GM23338 (cell line): Measurements from ENCODE around the gene COL5A2. TPM values are rescaled to one million over a fixed set of nuclear protein-coding genes. Genes with fewer than 3 reads are reported as not detected.

ENCODE experiments used
- ATAC-seq: fragments of 200-7000 bp; cut with Tn5 transposase; 3 replicates; pipeline ENCODE4 v1.9.1; 2020
- DNase-seq: peaks from one replicate; pipeline ENCODE4 v3.0.0-alpha.2; 2015; ENCODE audit warnings: low spot score
- H2AFZ ChIP-seq: fragments of 200-600 bp; sonication (generic); 2 replicates; pipeline ENCODE4 v1.8.0; 2016; ENCODE audit warnings: antibody characterized with exemption, mild to moderate bottlenecking, moderate library complexity
- H3F3A ChIP-seq: fragments of 200-600 bp; sonication (generic); replicated peaks from 2 replicates; pipeline ENCODE4 v1.8.0; 2017; ENCODE audit warnings: antibody characterized with exemption, mixed run types, low read depth
- H3K27ac ChIP-seq: fragments of 200-600 bp; sonication (generic); 2 replicates; pipeline ENCODE4 v1.6.1; 2016; ENCODE audit warnings: low read depth
- H3K27me3 ChIP-seq: fragments of 200-600 bp; sonication (generic); 2 replicates; pipeline ENCODE4 v1.8.0; 2016; ENCODE audit warnings: mild to moderate bottlenecking, mixed run types, moderate library complexity; ENCODE audit not compliant: insufficient read depth
- H3K36me3 ChIP-seq: fragments of 200-600 bp; sonication (generic); 2 replicates; pipeline ENCODE4 v1.8.0; 2016; ENCODE audit warnings: mild to moderate bottlenecking; ENCODE audit not compliant: insufficient read depth
- H3K4me1 ChIP-seq: fragments of 200-600 bp; sonication (generic); 2 replicates; pipeline ENCODE4 v1.8.0; 2016; ENCODE audit warnings: mild to moderate bottlenecking, moderate library complexity; ENCODE audit not compliant: insufficient read depth
- H3K4me2 ChIP-seq: fragments of 200-600 bp; sonication (generic); 2 replicates; pipeline ENCODE4 v1.7.1; 2017; ENCODE audit warnings: mixed run types
- H3K4me3 ChIP-seq: fragments of 200-600 bp; sonication (generic); 2 replicates; pipeline ENCODE4 v1.6.1; 2016; ENCODE audit warnings: mixed run types
- H3K79me2 ChIP-seq: fragments of 200-600 bp; sonication (generic); replicated peaks from 2 replicates; pipeline ENCODE4 v1.8.0; 2017; ENCODE audit warnings: mild to moderate bottlenecking; ENCODE audit not compliant: insufficient read depth
- H3K9me2 ChIP-seq: fragments of 200-600 bp; sonication (generic); 2 replicates; pipeline ENCODE4 v1.8.0; 2017; ENCODE audit not compliant: insufficient read depth
- H4K20me1 ChIP-seq: fragments of 200-600 bp; sonication (generic); replicated peaks from 2 replicates; pipeline ENCODE4 v1.8.0; 2017; ENCODE audit warnings: mild to moderate bottlenecking; ENCODE audit not compliant: insufficient read depth
- H3K27ac Mint-ChIP-seq: 2 replicates; pipeline ENCODE4 v1.8.0; 2020; ENCODE audit warnings: inconsistent platforms, mild to moderate bottlenecking, moderate library complexity, mixed read lengths
- H3K27me3 Mint-ChIP-seq: 3 replicates; pipeline ENCODE4 v1.8.0; 2022; ENCODE audit warnings: low read depth, mild to moderate bottlenecking, moderate library complexity, mixed read lengths, inconsistent platforms; ENCODE audit not compliant: insufficient read depth, poor library complexity
- H3K36me3 Mint-ChIP-seq: 3 replicates; pipeline ENCODE4 v1.8.0; 2021; ENCODE audit warnings: low read depth, mild to moderate bottlenecking, inconsistent platforms, moderate library complexity, mixed read lengths
- H3K4me1 Mint-ChIP-seq: 3 replicates; pipeline ENCODE4 v1.8.0; 2020; ENCODE audit warnings: mild to moderate bottlenecking, inconsistent platforms, mixed read lengths
- H3K4me3 Mint-ChIP-seq: 3 replicates; pipeline ENCODE4 v1.8.0; 2021; ENCODE audit warnings: moderate library complexity, mild to moderate bottlenecking, inconsistent platforms, mixed read lengths
- H3K9me3 Mint-ChIP-seq: 3 replicates; pipeline ENCODE4 v1.8.0; 2020; ENCODE audit warnings: moderate library complexity, mild to moderate bottlenecking, inconsistent platforms, mixed read lengths
- CREB1 ChIP-seq: fragments of 250-450 bp; sonication (Bioruptor Pico); IDR thresholded peaks from 2 replicates; pipeline ENCODE4 v1.5.0; 2020; ENCODE audit warnings: low read depth, mild to moderate bottlenecking, moderate library complexity
- EZH2 ChIP-seq: fragments of 200-600 bp; sonication (generic); IDR thresholded peaks from one replicate; pipeline ENCODE4 v1.8.0; 2017; ENCODE audit warnings: antibody characterized with exemption, mild to moderate bottlenecking, low read depth; ENCODE audit not compliant: unreplicated experiment
- EZH2phosphoT487 ChIP-seq: fragments of 200-600 bp; sonication (generic); IDR thresholded peaks from one replicate; pipeline ENCODE4 v1.8.1; 2018; ENCODE audit warnings: antibody characterized with exemption; ENCODE audit not compliant: unreplicated experiment
- JUNB ChIP-seq: IDR thresholded peaks from one replicate; pipeline ENCODE4 v1.6.1; 2016; ENCODE audit warnings: antibody characterized with exemption; ENCODE audit not compliant: unreplicated experiment
- NANOG ChIP-seq: IDR thresholded peaks from 2 replicates; pipeline ENCODE4 v1.6.1; 2016; ENCODE audit warnings: antibody characterized with exemption, borderline replicate concordance
- POLR2AphosphoS5 ChIP-seq: IDR thresholded peaks from 2 replicates; pipeline ENCODE4 v1.6.1; 2016; ENCODE audit warnings: antibody characterized with exemption, low read depth
- REST ChIP-seq: IDR thresholded peaks from one replicate; pipeline ENCODE4 v1.6.1; 2018; ENCODE audit warnings: antibody characterized with exemption; ENCODE audit not compliant: unreplicated experiment
- STAT1 ChIP-seq: IDR thresholded peaks from one replicate; pipeline ENCODE4 v1.6.1; 2016; ENCODE audit warnings: antibody characterized with exemption; ENCODE audit not compliant: unreplicated experiment
- ZNF114 ChIP-seq: fragments of 250-450 bp; sonication (Bioruptor Pico); IDR thresholded peaks from 2 replicates; pipeline ENCODE4 v1.5.0; 2020; ENCODE audit warnings: mild to moderate bottlenecking, moderate library complexity
- ZNF331 ChIP-seq: fragments of 250-450 bp; sonication (Bioruptor Pico); IDR thresholded peaks from 2 replicates; pipeline ENCODE4 v1.5.0; 2020; ENCODE audit warnings: low read depth, mild to moderate bottlenecking, moderate library complexity
- polyA plus RNA-seq: library from polyadenylated mRNA; unstranded; fragments of >200 nt; fragmentation: Nextera tagmentation; extraction: Ambion mirVana; gene quantifications from 2 replicates; pipeline ENCODE4 v1.2.1, GENCODE V29; 2016
- total RNA-seq: library from RNA; depleted of rRNA; stranded (reverse); fragments of >200 nt; shearing (Covaris generic); gene quantifications from 2 replicates; pipeline ENCODE4 v1.2.3, GENCODE V29; 2014
- TF ChIP-seq, protein P1 (sequence below): IDR thresholded peaks from 2 replicates; pipeline ENCODE4 v1.6.1; 2016; ENCODE audit warnings: antibody characterized with exemption
- TF ChIP-seq, protein P2 (sequence below), 2 experiments: fragments of 200-600 bp in 1 of 2; sonication (generic) in 1 of 2; conservative IDR thresholded peaks; 2 replicates each; pipeline versions ENCODE4 v1.5.1 to v1.6.1; 2016 to 2017; ENCODE audit warnings: antibody characterized with exemption in 2 of 2, low read depth in 2 of 2, mild to moderate bottlenecking in 2 of 2, moderate library complexity in 1 of 2
- TF ChIP-seq, protein P3 (sequence below): fragments of 250-450 bp; sonication (Bioruptor Pico); IDR thresholded peaks from 2 replicates; pipeline ENCODE4 v1.5.0; 2020; ENCODE audit warnings: mild to moderate bottlenecking, moderate library complexity

The COL5A2 gene
- total and polyA plus RNA-seq, 2 experiments from 2014 or later: 6.7 to 19.7 TPM

- Histone ChIP-seq H3K4me2 (no peak overlapping the region), H4K20me1 (no peaks in the 10 kb centered on the region), H2AFZ (no peak overlapping the region), H3K27ac (no peak overlapping the region), H3K79me2 (no peaks in the 10 kb centered on the region), H3K4me1 (peaks cover 22% of the 10 kb centered on the region), H3K36me3 (no peaks in the 10 kb centered on the region), H3F3A (no peaks in the 10 kb centered on the region), H3K4me3 (no peak overlapping the region), H3K27me3 (no peaks in the 10 kb centered on the region), H3K9me2 (no peaks in the 10 kb centered on the region)
- Mint-ChIP-seq H3K27ac (no peak overlapping the region), H3K9me3 (no peaks in the 10 kb centered on the region), H3K4me3 (no peak overlapping the region), H3K27me3 (peaks cover 3% of the 10 kb centered on the region), H3K36me3 (no peaks in the 10 kb centered on the region), H3K4me1 (peaks cover 28% of the 10 kb centered on the region)
- TF ChIP-seq, protein P1, sequence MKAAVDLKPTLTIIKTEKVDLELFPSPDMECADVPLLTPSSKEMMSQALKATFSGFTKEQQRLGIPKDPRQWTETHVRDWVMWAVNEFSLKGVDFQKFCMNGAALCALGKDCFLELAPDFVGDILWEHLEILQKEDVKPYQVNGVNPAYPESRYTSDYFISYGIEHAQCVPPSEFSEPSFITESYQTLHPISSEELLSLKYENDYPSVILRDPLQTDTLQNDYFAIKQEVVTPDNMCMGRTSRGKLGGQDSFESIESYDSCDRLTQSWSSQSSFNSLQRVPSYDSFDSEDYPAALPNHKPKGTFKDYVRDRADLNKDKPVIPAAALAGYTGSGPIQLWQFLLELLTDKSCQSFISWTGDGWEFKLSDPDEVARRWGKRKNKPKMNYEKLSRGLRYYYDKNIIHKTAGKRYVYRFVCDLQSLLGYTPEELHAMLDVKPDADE: no peak
- TF ChIP-seq NANOG (no peak), EZH2 (no peak), EZH2phosphoT487 (no peak), POLR2AphosphoS5 (no peak), STAT1 (no peak), ZNF114 (CRISPR knock-in tag) (no peak), ZNF331 (no peak), JUNB (no peak), CREB1 (no peak), REST (no peak)
- TF ChIP-seq, protein P2, sequence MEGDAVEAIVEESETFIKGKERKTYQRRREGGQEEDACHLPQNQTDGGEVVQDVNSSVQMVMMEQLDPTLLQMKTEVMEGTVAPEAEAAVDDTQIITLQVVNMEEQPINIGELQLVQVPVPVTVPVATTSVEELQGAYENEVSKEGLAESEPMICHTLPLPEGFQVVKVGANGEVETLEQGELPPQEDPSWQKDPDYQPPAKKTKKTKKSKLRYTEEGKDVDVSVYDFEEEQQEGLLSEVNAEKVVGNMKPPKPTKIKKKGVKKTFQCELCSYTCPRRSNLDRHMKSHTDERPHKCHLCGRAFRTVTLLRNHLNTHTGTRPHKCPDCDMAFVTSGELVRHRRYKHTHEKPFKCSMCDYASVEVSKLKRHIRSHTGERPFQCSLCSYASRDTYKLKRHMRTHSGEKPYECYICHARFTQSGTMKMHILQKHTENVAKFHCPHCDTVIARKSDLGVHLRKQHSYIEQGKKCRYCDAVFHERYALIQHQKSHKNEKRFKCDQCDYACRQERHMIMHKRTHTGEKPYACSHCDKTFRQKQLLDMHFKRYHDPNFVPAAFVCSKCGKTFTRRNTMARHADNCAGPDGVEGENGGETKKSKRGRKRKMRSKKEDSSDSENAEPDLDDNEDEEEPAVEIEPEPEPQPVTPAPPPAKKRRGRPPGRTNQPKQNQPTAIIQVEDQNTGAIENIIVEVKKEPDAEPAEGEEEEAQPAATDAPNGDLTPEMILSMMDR (conservative IDR thresholded peaks at IDR 0.05; ENCODE audit: low read depth in 2 of 2): no peak
- TF ChIP-seq, protein P3, sequence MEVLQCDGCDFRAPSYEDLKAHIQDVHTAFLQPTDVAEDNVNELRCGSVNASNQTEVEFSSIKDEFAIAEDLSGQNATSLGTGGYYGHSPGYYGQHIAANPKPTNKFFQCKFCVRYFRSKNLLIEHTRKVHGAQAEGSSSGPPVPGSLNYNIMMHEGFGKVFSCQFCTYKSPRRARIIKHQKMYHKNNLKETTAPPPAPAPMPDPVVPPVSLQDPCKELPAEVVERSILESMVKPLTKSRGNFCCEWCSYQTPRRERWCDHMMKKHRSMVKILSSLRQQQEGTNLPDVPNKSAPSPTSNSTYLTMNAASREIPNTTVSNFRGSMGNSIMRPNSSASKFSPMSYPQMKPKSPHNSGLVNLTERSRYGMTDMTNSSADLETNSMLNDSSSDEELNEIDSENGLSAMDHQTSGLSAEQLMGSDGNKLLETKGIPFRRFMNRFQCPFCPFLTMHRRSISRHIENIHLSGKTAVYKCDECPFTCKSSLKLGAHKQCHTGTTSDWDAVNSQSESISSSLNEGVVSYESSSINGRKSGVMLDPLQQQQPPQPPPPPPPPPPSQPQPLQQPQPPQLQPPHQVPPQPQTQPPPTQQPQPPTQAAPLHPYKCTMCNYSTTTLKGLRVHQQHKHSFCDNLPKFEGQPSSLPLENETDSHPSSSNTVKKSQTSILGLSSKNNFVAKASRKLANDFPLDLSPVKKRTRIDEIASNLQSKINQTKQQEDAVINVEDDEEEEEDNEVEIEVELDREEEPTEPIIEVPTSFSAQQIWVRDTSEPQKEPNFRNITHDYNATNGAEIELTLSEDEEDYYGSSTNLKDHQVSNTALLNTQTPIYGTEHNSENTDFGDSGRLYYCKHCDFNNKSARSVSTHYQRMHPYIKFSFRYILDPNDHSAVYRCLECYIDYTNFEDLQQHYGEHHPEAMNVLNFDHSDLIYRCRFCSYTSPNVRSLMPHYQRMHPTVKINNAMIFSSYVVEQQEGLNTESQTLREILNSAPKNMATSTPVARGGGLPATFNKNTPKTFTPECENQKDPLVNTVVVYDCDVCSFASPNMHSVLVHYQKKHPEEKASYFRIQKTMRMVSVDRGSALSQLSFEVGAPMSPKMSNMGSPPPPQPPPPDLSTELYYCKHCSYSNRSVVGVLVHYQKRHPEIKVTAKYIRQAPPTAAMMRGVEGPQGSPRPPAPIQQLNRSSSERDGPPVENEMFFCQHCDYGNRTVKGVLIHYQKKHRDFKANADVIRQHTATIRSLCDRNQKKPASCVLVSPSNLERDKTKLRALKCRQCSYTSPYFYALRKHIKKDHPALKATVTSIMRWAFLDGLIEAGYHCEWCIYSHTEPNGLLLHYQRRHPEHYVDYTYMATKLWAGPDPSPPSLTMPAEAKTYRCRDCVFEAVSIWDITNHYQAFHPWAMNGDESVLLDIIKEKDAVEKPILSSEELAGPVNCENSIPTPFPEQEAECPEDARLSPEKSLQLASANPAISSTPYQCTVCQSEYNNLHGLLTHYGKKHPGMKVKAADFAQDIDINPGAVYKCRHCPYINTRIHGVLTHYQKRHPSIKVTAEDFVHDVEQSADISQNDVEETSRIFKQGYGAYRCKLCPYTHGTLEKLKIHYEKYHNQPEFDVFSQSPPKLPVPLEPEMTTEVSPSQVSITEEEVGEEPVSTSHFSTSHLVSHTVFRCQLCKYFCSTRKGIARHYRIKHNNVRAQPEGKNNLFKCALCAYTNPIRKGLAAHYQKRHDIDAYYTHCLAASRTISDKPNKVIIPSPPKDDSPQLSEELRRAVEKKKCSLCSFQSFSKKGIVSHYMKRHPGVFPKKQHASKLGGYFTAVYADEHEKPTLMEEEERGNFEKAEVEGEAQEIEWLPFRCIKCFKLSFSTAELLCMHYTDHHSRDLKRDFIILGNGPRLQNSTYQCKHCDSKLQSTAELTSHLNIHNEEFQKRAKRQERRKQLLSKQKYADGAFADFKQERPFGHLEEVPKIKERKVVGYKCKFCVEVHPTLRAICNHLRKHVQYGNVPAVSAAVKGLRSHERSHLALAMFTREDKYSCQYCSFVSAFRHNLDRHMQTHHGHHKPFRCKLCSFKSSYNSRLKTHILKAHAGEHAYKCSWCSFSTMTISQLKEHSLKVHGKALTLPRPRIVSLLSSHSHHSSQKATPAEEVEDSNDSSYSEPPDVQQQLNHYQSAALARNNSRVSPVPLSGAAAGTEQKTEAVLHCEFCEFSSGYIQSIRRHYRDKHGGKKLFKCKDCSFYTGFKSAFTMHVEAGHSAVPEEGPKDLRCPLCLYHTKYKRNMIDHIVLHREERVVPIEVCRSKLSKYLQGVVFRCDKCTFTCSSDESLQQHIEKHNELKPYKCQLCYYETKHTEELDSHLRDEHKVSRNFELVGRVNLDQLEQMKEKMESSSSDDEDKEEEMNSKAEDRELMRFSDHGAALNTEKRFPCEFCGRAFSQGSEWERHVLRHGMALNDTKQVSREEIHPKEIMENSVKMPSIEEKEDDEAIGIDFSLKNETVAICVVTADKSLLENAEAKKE (CRISPR knock-in tag): no peak
- DNase-seq: no peak
- ATAC-seq: no peak
These were observed 42.4 kb upstream of the COL5A2 start for GRCh38 chr2:189221811-189222467.
